Mesenchymal stem cell (in vitro differentiated cells and primary cell): ENCODE results near the gene SV2B.

Experiments
- DNase-seq: peaks from one replicate; pipeline ENCODE4 v3.0.0-alpha.2; 2013
- H2AFZ ChIP-seq: one replicate; pipeline ENCODE4 v1.6.1; 2013; ENCODE audit warnings: low read depth, mild to moderate bottlenecking, control low read depth, inconsistent platforms, low read length, moderate library complexity
- H2AK5ac ChIP-seq: 2 replicates; pipeline ENCODE4 v1.6.1; 2013; ENCODE audit warnings: low read length, moderate library complexity, mild to moderate bottlenecking, inconsistent platforms; ENCODE audit not compliant: severe bottlenecking
- H2BK120ac ChIP-seq: one replicate; pipeline ENCODE4 v1.6.1; 2013; ENCODE audit warnings: low read depth, mild to moderate bottlenecking, inconsistent platforms, low read length, moderate library complexity
- H2BK12ac ChIP-seq, 2 experiments: one replicate each; pipeline ENCODE4 v1.6.1; 2013; ENCODE audit warnings: inconsistent platforms in 2 of 2, low read length in 2 of 2, mild to moderate bottlenecking in 2 of 2, moderate library complexity in 2 of 2, control low read depth in 1 of 2
- H2BK15ac ChIP-seq: one replicate; pipeline ENCODE4 v1.6.1; 2013; ENCODE audit warnings: mild to moderate bottlenecking, low read depth, inconsistent platforms; ENCODE audit not compliant: poor library complexity, severe bottlenecking
- H2BK5ac ChIP-seq: 2 replicates; pipeline ENCODE4 v1.6.1; 2013; ENCODE audit warnings: low read depth, mild to moderate bottlenecking, low read length, control low read depth, inconsistent platforms; ENCODE audit not compliant: poor library complexity, severe bottlenecking
- H3K14ac ChIP-seq, 2 experiments: one replicate each; pipeline ENCODE4 v1.6.1; 2013; ENCODE audit warnings: inconsistent platforms in 2 of 2, low read length in 2 of 2, control low read depth in 1 of 2, mild to moderate bottlenecking in 1 of 2, moderate library complexity in 1 of 2
- H3K18ac ChIP-seq, 2 experiments: one replicate each; pipeline ENCODE4 v1.6.1; 2013; ENCODE audit warnings: inconsistent platforms in 2 of 2, low read length in 2 of 2, control low read depth in 1 of 2, low read depth in 1 of 2, mild to moderate bottlenecking in 1 of 2
- H3K23ac ChIP-seq, 2 experiments: one replicate each; pipeline ENCODE4 v1.6.1; 2013; ENCODE audit warnings: inconsistent platforms in 2 of 2, low read length in 2 of 2, mild to moderate bottlenecking in 2 of 2, moderate library complexity in 2 of 2, control low read depth in 1 of 2
- H3K27ac ChIP-seq: 2 replicates; pipeline ENCODE4 v1.5.1; 2013; ENCODE audit warnings: mild to moderate bottlenecking, moderate library complexity, low read length, control low read depth, inconsistent platforms; ENCODE audit not compliant: poor library complexity, severe bottlenecking
- H3K27me3 ChIP-seq, 2 experiments: 2 replicates each; pipeline versions ENCODE4 v1.6.1 to v1.7.0; 2013; ENCODE audit warnings: low read length in 2 of 2, mild to moderate bottlenecking in 2 of 2, moderate library complexity in 2 of 2, control low read depth in 1 of 2, inconsistent platforms in 1 of 2; ENCODE audit not compliant: control insufficient read depth in 1 of 2, insufficient read depth in 1 of 2
- H3K36me3 ChIP-seq, 2 experiments: 2 replicates each; pipeline versions ENCODE4 v1.6.1 to v1.7.0; 2013; ENCODE audit warnings: low read length in 2 of 2, control low read depth in 1 of 2, inconsistent platforms in 1 of 2, low read depth in 1 of 2, mild to moderate bottlenecking in 1 of 2; ENCODE audit not compliant: insufficient read depth in 2 of 2, control insufficient read depth in 1 of 2
- H3K4ac ChIP-seq, 2 experiments: one replicate each; pipeline ENCODE4 v1.6.1; 2013; ENCODE audit warnings: inconsistent platforms in 2 of 2, low read length in 2 of 2, mild to moderate bottlenecking in 2 of 2, moderate library complexity in 2 of 2, control low read depth in 1 of 2, low read depth in 1 of 2
- H3K4me1 ChIP-seq: 2 replicates; pipeline ENCODE4 v1.6.1; 2013; ENCODE audit warnings: low read depth, low read length, control low read depth; ENCODE audit not compliant: control insufficient read depth, insufficient read depth
- H3K4me2 ChIP-seq: 2 replicates; pipeline ENCODE4 v1.6.1; 2013; ENCODE audit warnings: low read length, mild to moderate bottlenecking, inconsistent platforms; ENCODE audit not compliant: poor library complexity, severe bottlenecking
- H3K4me3 ChIP-seq, 2 experiments: 2 replicates each; pipeline versions ENCODE4 v1.5.1 to v1.7.0; 2013; ENCODE audit warnings: low read length in 2 of 2, mild to moderate bottlenecking in 2 of 2, control low read depth in 1 of 2, low read depth in 1 of 2; ENCODE audit not compliant: insufficient read depth in 1 of 2
- H3K79me1 ChIP-seq: replicated peaks from 2 replicates; pipeline ENCODE4 v1.6.1; 2013; ENCODE audit warnings: mild to moderate bottlenecking, control low read depth, low read length, inconsistent platforms; ENCODE audit not compliant: poor library complexity, severe bottlenecking
- H3K9ac ChIP-seq: 2 replicates; pipeline ENCODE4 v1.7.0; 2013; ENCODE audit warnings: mild to moderate bottlenecking, low read length, moderate library complexity
- H3K9me3 ChIP-seq: 2 replicates; pipeline ENCODE4 v1.7.0; 2013; ENCODE audit warnings: mild to moderate bottlenecking, low read length; ENCODE audit not compliant: control insufficient read depth
- H4K8ac ChIP-seq: one replicate; pipeline ENCODE4 v1.6.1; 2013; ENCODE audit warnings: inconsistent platforms, mild to moderate bottlenecking, low read length, moderate library complexity
- H4K91ac ChIP-seq: one replicate; pipeline ENCODE4 v1.6.1; 2013; ENCODE audit warnings: mild to moderate bottlenecking, low read length, inconsistent platforms
- WGBS: methylation state at CpG from one replicate; pipeline ENCODE4 v1.1.7; 2013; ENCODE audit warnings: mixed read lengths; 5-methylcytosine and 5-hydroxymethylcytosine counted together

The SV2B gene

GRCh38 chr15:91072161-91072560, 27.9 kb upstream of the SV2B start:
- no peak overlapping the region for H3K23ac ChIP-seq
- H3K9me3 ChIP-seq: no peaks in the 10 kb centered on the region
- peaks cover 0 to 19% of the 10 kb centered on the region in 2 experiments for H3K27me3 ChIP-seq
- no peak overlapping the region for H3K18ac ChIP-seq
- H2BK15ac ChIP-seq: no peak overlapping the region
- no peak overlapping the region for H4K8ac ChIP-seq
- no peak overlapping the region for H2BK12ac ChIP-seq
- no peak overlapping the region for H3K4me3 ChIP-seq
- H3K27ac ChIP-seq: no peak overlapping the region
- H3K14ac ChIP-seq: no peak overlapping the region
- H4K91ac ChIP-seq: no peak overlapping the region
- no CpG with 5 or more reads among the region's 4 CpGs for WGBS
- H2AK5ac ChIP-seq: no peak overlapping the region
- H3K4me2 ChIP-seq: no peak overlapping the region
- H3K79me1 ChIP-seq: no peaks in the 10 kb centered on the region
- no peak overlapping the region for H2BK5ac ChIP-seq
- H2AFZ ChIP-seq: no peak overlapping the region
- H3K9ac ChIP-seq: no peak overlapping the region
- H3K4ac ChIP-seq: no peak overlapping the region
- DNase-seq: no peak
- no peaks in the 10 kb centered on the region for H3K4me1 ChIP-seq
- no peak overlapping the region for H2BK120ac ChIP-seq
- H3K36me3 ChIP-seq: no peaks in the 10 kb centered on the region

DNA sequence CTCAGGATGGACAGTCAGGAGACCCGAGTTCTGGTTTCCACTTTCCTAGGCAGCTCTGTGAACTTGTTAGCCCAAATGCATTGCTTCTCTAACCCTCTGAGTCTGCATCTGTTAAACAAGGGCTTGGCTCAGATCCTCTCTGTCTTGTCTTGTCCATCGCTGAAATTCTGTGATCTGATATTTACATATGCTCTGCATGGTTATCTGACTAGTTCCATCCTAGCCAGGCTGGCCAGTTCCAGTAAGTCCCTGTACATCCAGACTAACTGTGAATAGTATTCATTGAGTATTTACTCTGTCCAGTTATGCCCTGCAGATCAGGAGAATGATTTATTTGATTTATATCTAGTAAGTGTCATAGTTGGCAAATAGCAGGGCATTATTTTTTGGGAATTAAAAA, 27.0 kb upstream of the SV2B start:
- Histone ChIP-seq H3K36me3 (no peaks in the 10 kb centered on the region), H3K4me1 (no peaks in the 10 kb centered on the region), H3K27me3 (peaks cover 0 to 19% of the 10 kb centered on the region in 2 experiments), H2BK12ac (no peak overlapping the region), H3K23ac (no peak overlapping the region), H3K4me2 (no peak overlapping the region), H2AK5ac (no peak overlapping the region), H3K79me1 (no peaks in the 10 kb centered on the region), H3K14ac (no peak overlapping the region), H4K8ac (no peak overlapping the region), H3K9me3 (no peaks in the 10 kb centered on the region), H2BK120ac (no peak overlapping the region), H3K4me3 (no peak overlapping the region), H2BK15ac (no peak overlapping the region), H3K9ac (no peak overlapping the region), H2AFZ (no peak overlapping the region), H3K4ac (no peak overlapping the region), H2BK5ac (no peak overlapping the region), H4K91ac (no peak overlapping the region), H3K18ac (no peak overlapping the region), H3K27ac (no peak overlapping the region)
- WGBS: 80% methylated on average over 2 of the region's 2 CpGs
- no peak for DNase-seq

GRCh38 chr15:91073768-91074167, 26.3 kb upstream of the SV2B start:
- H3K4ac ChIP-seq: no peak overlapping the region
- no peak overlapping the region for H2AFZ ChIP-seq
- H2BK5ac ChIP-seq: no peak overlapping the region
- no peak overlapping the region for H3K27ac ChIP-seq
- H3K4me1 ChIP-seq: no peaks in the 10 kb centered on the region
- no peak overlapping the region for H4K8ac ChIP-seq
- no CpG with 5 or more reads among the region's 1 CpG for WGBS
- H3K4me2 ChIP-seq: no peak overlapping the region
- H3K27me3 ChIP-seq: peaks cover 0 to 19% of the 10 kb centered on the region in 2 experiments
- H3K9me3 ChIP-seq: peaks cover 2% of the 10 kb centered on the region
- DNase-seq: no peak
- H3K9ac ChIP-seq: no peak overlapping the region
- H2AK5ac ChIP-seq: no peak overlapping the region
- no peak overlapping the region for H3K18ac ChIP-seq
- no peak overlapping the region for H2BK15ac ChIP-seq
- H4K91ac ChIP-seq: no peak overlapping the region
- H3K79me1 ChIP-seq: no peaks in the 10 kb centered on the region
- H3K14ac ChIP-seq: no peak overlapping the region
- no peaks in the 10 kb centered on the region for H3K36me3 ChIP-seq
- no peak overlapping the region for H3K4me3 ChIP-seq
- H2BK120ac ChIP-seq: no peak overlapping the region
- no peak overlapping the region for H2BK12ac ChIP-seq
- no peak overlapping the region for H3K23ac ChIP-seq

DNA sequence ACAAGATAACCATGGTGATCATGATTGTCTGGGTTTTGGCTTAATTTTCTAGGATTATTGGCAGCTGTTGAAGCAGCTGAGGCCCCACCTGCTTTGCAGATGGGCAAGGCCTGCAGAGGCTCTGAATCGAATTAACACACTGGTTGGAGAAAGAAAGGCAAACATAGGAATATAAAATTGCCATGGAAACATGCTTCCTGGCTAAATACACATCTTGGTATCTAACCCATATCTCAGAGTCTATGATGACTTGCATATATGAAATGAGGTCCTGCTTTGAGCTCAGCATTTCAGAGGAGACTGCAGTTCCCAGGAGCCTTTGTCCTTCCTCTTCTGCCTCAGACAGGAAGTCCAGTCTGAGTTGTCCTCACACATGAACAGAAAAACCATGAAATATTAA, 24.3 kb upstream of the SV2B start:
- no peak for DNase-seq
- Histone ChIP-seq H3K14ac (no peak overlapping the region), H3K27ac (no peak overlapping the region), H3K79me1 (no peaks in the 10 kb centered on the region), H4K8ac (no peak overlapping the region), H3K9me3 (peaks cover 10% of the 10 kb centered on the region), H3K4me1 (no peaks in the 10 kb centered on the region), H2BK120ac (no peak overlapping the region), H3K9ac (no peak overlapping the region), H4K91ac (no peak overlapping the region), H2BK15ac (no peak overlapping the region), H2AFZ (no peak overlapping the region), H2BK5ac (no peak overlapping the region), H2AK5ac (no peak overlapping the region), H3K27me3 (peaks cover 0 to 11% of the 10 kb centered on the region in 2 experiments), H3K36me3 (no peaks in the 10 kb centered on the region), H3K4me2 (no peak overlapping the region), H3K4ac (no peak overlapping the region), H3K4me3 (no peak overlapping the region), H3K18ac (no peak overlapping the region), H3K23ac (no peak overlapping the region), H2BK12ac (no peak overlapping the region)
- WGBS: no CpG with 5 or more reads among the region's 1 CpG
